ENCODE data around the gene FAHD2A.
A peak's percentile ranks its signal among the peaks of the same experiment; 100 is the strongest.
"Not testable (repeated sequence)": the region's sequence is repeated elsewhere in the genome, so short reads cannot be mapped to it uniquely, and the experiment has no call there.

FAHD2A gene

GRCh38 chr2:95401480-95401879 is 1.0 kb upstream of the FAHD2A start:
- no peak for DNase-seq (ENCODE audit: low read depth)
- TF ChIP-seq CTCF (IDR thresholded peaks at IDR 0.05; ENCODE audit: insufficient read depth, low read depth, low read length, missing control alignments): no peak
- H3K4me3 ChIP-seq (ENCODE audit: low read depth, low read length): peak overlapping the region; percentile 71

- not testable (repeated sequence) for DNase-seq (ENCODE audit: low read depth)
- peak overlapping the region; percentile 71 for H3K4me3 ChIP-seq (ENCODE audit: low read depth, low read length)
These were observed 521 bp upstream of the FAHD2A start for GRCh38 chr2:95402004-95402369.

GRCh38 chr2:95403204-95403721 is 755 bp downstream of the FAHD2A start:
- TF ChIP-seq CTCF (IDR thresholded peaks at IDR 0.05; ENCODE audit: insufficient read depth, low read depth, low read length, missing control alignments): peak; percentile 32
- H3K4me3 ChIP-seq (ENCODE audit: low read depth, low read length): peak overlapping the region; percentile 71
- DNase-seq (ENCODE audit: low read depth): peak; percentile 44

GRCh38 chr2:95403824-95404223 is 1.3 kb downstream of the FAHD2A start:
- not testable (repeated sequence) for DNase-seq (ENCODE audit: low read depth); H3K4me3 ChIP-seq (ENCODE audit: low read depth, low read length)

- not testable (repeated sequence) for DNase-seq (ENCODE audit: low read depth); H3K4me3 ChIP-seq (ENCODE audit: low read depth, low read length)
These were observed 2.2 kb downstream of the FAHD2A start for GRCh38 chr2:95404676-95405075.

GRCh38 chr2:95411239-95411638 is 8.7 kb downstream of the FAHD2A start:
- H3K4me3 ChIP-seq (ENCODE audit: low read depth, low read length); DNase-seq (ENCODE audit: low read depth): not testable (repeated sequence)

GRCh38 chr2:95414015-95414594 is 11.6 kb downstream of the FAHD2A start:
- TF ChIP-seq CTCF (IDR thresholded peaks at IDR 0.05; ENCODE audit: insufficient read depth, low read depth, low read length, missing control alignments): peak; percentile 77
- DNase-seq (ENCODE audit: low read depth): peak; percentile 74
- not testable (repeated sequence) for H3K4me3 ChIP-seq (ENCODE audit: low read depth, low read length)

- DNase-seq (ENCODE audit: low read depth); H3K4me3 ChIP-seq (ENCODE audit: low read depth, low read length): not testable (repeated sequence)
These were observed 12.6 kb downstream of the FAHD2A start for GRCh38 chr2:95415138-95415537.

- DNase-seq (ENCODE audit: low read depth); H3K4me3 ChIP-seq (ENCODE audit: low read depth, low read length): not testable (repeated sequence)
These were observed 13.1 kb downstream of the FAHD2A start for GRCh38 chr2:95415561-95415960.

- H3K4me3 ChIP-seq (ENCODE audit: low read depth, low read length); DNase-seq (ENCODE audit: low read depth): not testable (repeated sequence)
These were observed 24.8 kb downstream of the FAHD2A start for GRCh38 chr2:95427196-95427867.

GRCh38 chr2:95429748-95430467 is 27.4 kb downstream of the FAHD2A start:
- DNase-seq (ENCODE audit: low read depth); H3K4me3 ChIP-seq (ENCODE audit: low read depth, low read length): not testable (repeated sequence)

- not testable (repeated sequence) for DNase-seq (ENCODE audit: low read depth); H3K4me3 ChIP-seq (ENCODE audit: low read depth, low read length)
These were observed 30.9 kb downstream of the FAHD2A start for GRCh38 chr2:95433373-95433772.

- not testable (repeated sequence) for H3K4me3 ChIP-seq (ENCODE audit: low read depth, low read length); DNase-seq (ENCODE audit: low read depth)
These were observed 31.5 kb downstream of the FAHD2A start for GRCh38 chr2:95433973-95434372.

- not testable (repeated sequence) for DNase-seq (ENCODE audit: low read depth); H3K4me3 ChIP-seq (ENCODE audit: low read depth, low read length)
These were observed 32.1 kb downstream of the FAHD2A start for GRCh38 chr2:95434507-95435076.
